ENCODE measurements around the gene RAB7A.

DNA sequence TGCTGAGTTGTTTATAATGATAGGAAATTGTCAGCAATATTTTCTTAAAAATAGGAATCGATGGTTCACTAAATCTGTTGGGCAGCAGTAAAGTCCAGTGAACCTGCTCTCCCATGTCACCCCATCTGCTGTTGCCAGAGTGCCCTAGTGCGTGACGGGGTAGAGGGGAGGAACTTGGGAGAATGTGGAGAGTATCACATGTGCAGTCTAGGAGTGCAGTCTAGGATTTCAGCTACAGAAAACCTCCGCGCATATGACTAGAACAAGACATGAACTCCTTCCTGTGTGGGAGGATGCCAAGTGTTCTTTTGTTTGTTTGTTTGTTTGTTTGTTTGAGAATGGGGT, 78.8 kb downstream of the RAB7A start:
- no peak for TF ChIP-seq SP1 (IDR thresholded peaks at IDR 0.05)
- TF ChIP-seq SP1 (CRISPR knock-in tag; IDR thresholded peaks at IDR 0.05): no peak
- TF ChIP-seq ZBTB34 (CRISPR knock-in tag; IDR thresholded peaks at IDR 0.05): no peak
- no peak for TF ChIP-seq MAZ (IDR thresholded peaks at IDR 0.05; ENCODE audit: borderline replicate concordance, low read depth, low read length)
- no peak for TF ChIP-seq MAZ (CRISPR knock-in tag; IDR thresholded peaks at IDR 0.05; ENCODE audit: low read depth)
- no peak for TF ChIP-seq SETDB1 (CRISPR knock-in tag; IDR thresholded peaks at IDR 0.05; ENCODE audit: borderline replicate concordance)
- TF ChIP-seq THAP11 (CRISPR knock-in tag; IDR thresholded peaks at IDR 0.05): no peak
- TF ChIP-seq EZH2 (conservative IDR thresholded peaks at IDR 0.05; ENCODE audit: low read depth, low read length): no peak
